GM18526 (cell line): ENCODE results near the gene HOXB3.

Source experiments
- POLR2A ChIP-seq: IDR thresholded peaks from 3 replicates; pipeline ENCODE4 v1.6.1; 2011; ENCODE audit not compliant: insufficient read length; ENCODE audit errors: extremely low read depth

The HOXB3 gene

GRCh38 chr17:48598736-48599135, 8.7 kb upstream of the HOXB3 start:
- TF ChIP-seq POLR2A, result no peak

GRCh38 chr17:48597778-48598631, 8.0 kb upstream of the HOXB3 start:
- no peak for TF ChIP-seq POLR2A

GRCh38 chr17:48597528-48597777, 7.4 kb upstream of the HOXB3 start:
- TF ChIP-seq POLR2A, result no peak

- TF ChIP-seq POLR2A, result no peak
These were observed 6.9 kb upstream of the HOXB3 start for GRCh38 chr17:48596735-48597527.

GRCh38 chr17:48596000-48596734, 6.1 kb upstream of the HOXB3 start:
- TF ChIP-seq POLR2A, result no peak

GRCh38 chr17:48595278-48595999, 5.4 kb upstream of the HOXB3 start:
- TF ChIP-seq POLR2A, result no peak

- TF ChIP-seq POLR2A, result no peak
These were observed 4.7 kb upstream of the HOXB3 start for GRCh38 chr17:48594538-48595277.

GRCh38 chr17:48593840-48594537, 3.9 kb upstream of the HOXB3 start:
- no peak for TF ChIP-seq POLR2A

- no peak for TF ChIP-seq POLR2A
These were observed 3.2 kb upstream of the HOXB3 start, which contains the start of gene HOXB5 for GRCh38 chr17:48593126-48593829. Gene HOXB5 (minus strand): TSS chr17:48593779. CDS start chr17:48593682, 97 bp downstream.

- no peak for TF ChIP-seq POLR2A
These were observed 2.5 kb upstream of the HOXB3 start for GRCh38 chr17:48592577-48592976.

- no peak for TF ChIP-seq POLR2A
These were observed 2.0 kb upstream of the HOXB3 start for GRCh38 chr17:48592057-48592514.

- TF ChIP-seq POLR2A, result no peak
These were observed 1.4 kb upstream of the HOXB3 start for GRCh38 chr17:48591255-48592056.
